K562 (cell line): ENCODE measurements around the gene MDC1. TPM values are rescaled to one million over a fixed set of nuclear protein-coding genes. Genes with fewer than 3 reads are reported as not detected.

ENCODE experiments used
- BRD9 ChIP-seq: fragments of 450-650 bp; IDR thresholded peaks from 2 replicates; pipeline ENCODE4 v1.6.1; 2018; ENCODE audit warnings: low read depth; ENCODE audit not compliant: partially characterized antibody
- CEBPG ChIP-seq, 3 experiments: fragments of 200-800 bp in 1 of 3; sonication (Bioruptor generic) in 1 of 3; sonication (generic) in 1 of 3; formaldehyde crosslinking in 1 of 3; IDR thresholded peaks in 2 of 3; conservative IDR thresholded peaks in 1 of 3; 2 replicates each; pipeline versions ENCODE4 v1.6.1 to v1.8.0; 2016 to 2022; ENCODE audit warnings: missing compliant biosample characterization in 2 of 3, missing genetic modification characterization in 2 of 3, mild to moderate bottlenecking in 1 of 3, missing genetic modification reagents in 1 of 3
- COPS2 ChIP-seq: fragments of 450-650 bp; conservative IDR thresholded peaks from 2 replicates; pipeline ENCODE4 v1.6.1; 2016; ENCODE audit warnings: mild to moderate bottlenecking, moderate library complexity
- CTBP1 ChIP-seq: fragments of 450-650 bp; IDR thresholded peaks from 2 replicates; pipeline ENCODE4 v1.6.1; 2016; ENCODE audit warnings: borderline replicate concordance
- GABPA ChIP-seq: fragments of 200-800 bp; sonication (Bioruptor generic); conservative IDR thresholded peaks from 2 replicates; pipeline ENCODE4 v1.6.1; 2016; ENCODE audit warnings: low read depth, missing genetic modification characterization, missing compliant biosample characterization
- GTF2B ChIP-seq: IDR thresholded peaks from 2 replicates; pipeline ENCODE4 v1.6.1; 2011; ENCODE audit not compliant: insufficient read length; ENCODE audit errors: extremely low read depth
- NCOA6 ChIP-seq: fragments of 450-650 bp; IDR thresholded peaks from 2 replicates; pipeline ENCODE4 v1.6.1; 2017; ENCODE audit warnings: mild to moderate bottlenecking
- TCFL5 ChIP-seq: fragments of 250-450 bp; sonication (Bioruptor Pico); conservative IDR thresholded peaks from 2 replicates; pipeline ENCODE4 v1.6.1; 2021; ENCODE audit warnings: mild to moderate bottlenecking, moderate library complexity, matching md5 sums
- TEAD4 ChIP-seq, 2 experiments: sonication (generic) in 1 of 2; formaldehyde crosslinking in 1 of 2; IDR thresholded peaks; 2 replicates each; pipeline versions ENCODE4 v1.6.1 to v1.8.0; 2012 to 2022; ENCODE audit warnings: borderline replicate concordance in 1 of 2, inconsistent platforms in 1 of 2, low read length in 1 of 2, mild to moderate bottlenecking in 1 of 2, missing genetic modification reagents in 1 of 2
- TRIM24 ChIP-seq, 2 experiments: fragments of 450-650 bp; IDR thresholded peaks; 2 replicates each; pipeline ENCODE4 v1.6.1; 2016
- U2AF2 ChIP-seq: fragments of 200-400 bp; formaldehyde crosslinking; optimal IDR thresholded peaks from 2 replicates; pipeline ENCODE3; 2017; ENCODE audit warnings: low read depth, mild to moderate bottlenecking, low read length
- ZBTB43 ChIP-seq: sonication (generic); formaldehyde crosslinking; IDR thresholded peaks from 2 replicates; pipeline ENCODE4 v1.8.0; 2023; ENCODE audit warnings: mild to moderate bottlenecking, missing genetic modification reagents
- ZKSCAN1 ChIP-seq: fragments of 150-350 bp; IDR thresholded peaks from 2 replicates; pipeline ENCODE4 v1.6.1; 2016; ENCODE audit warnings: low read depth, low read length
- ZNF280A ChIP-seq: fragments of 450-650 bp; IDR thresholded peaks from 2 replicates; pipeline ENCODE4 v1.6.1; 2018; ENCODE audit warnings: mild to moderate bottlenecking, low read depth; ENCODE audit not compliant: partially characterized antibody
- polyA plus RNA-seq, 8 experiments: library from polyadenylated mRNA; depleted of rRNA in 4 of 8; stranded (reverse) in 5 of 8; unstranded in 3 of 8; fragments of >200 nt; fragmentation: Nextera tagmentation in 2 of 8; fragmentation: Illumina TruSeq in 1 of 8; extraction: Ambion mirVana in 2 of 8; extraction: Trizol in 1 of 8; gene quantifications; 2 replicates each; pipeline versions ENCODE4 v1.2.1 to v1.2.3, GENCODE V29; 2011 to 2014; ENCODE audit warnings: inconsistent platforms in 1 of 8, missing spikeins in 1 of 8
- total RNA-seq, 7 experiments: library from RNA; depleted of rRNA in 6 of 7; stranded (reverse); fragments of >200 nt in 6 of 7; fragmentation: Illumina TruSeq in 2 of 7; extraction: Trizol in 2 of 7; gene quantifications; 2 replicates each; pipeline versions ENCODE4 v1.2.1 to v1.2.3, GENCODE V29; 2011 to 2021; ENCODE audit warnings: low replicate concordance in 1 of 7
- TF ChIP-seq, protein P1 (sequence below), 2 experiments: IDR thresholded peaks; 2 replicates each; pipeline ENCODE4 v1.6.1; 2012; ENCODE audit warnings: improper control_type of control experiment in 2 of 2, low read depth in 2 of 2, low read length in 2 of 2, borderline replicate concordance in 1 of 2
- TF ChIP-seq, protein P2 (sequence below): fragments of 450-650 bp; formaldehyde crosslinking; IDR thresholded peaks from 2 replicates; pipeline ENCODE4 v1.4.0; 2020; ENCODE audit warnings: mild to moderate bottlenecking, moderate library complexity

Gene MDC1
- total and polyA plus RNA-seq, 9 of the 15 experiments (the other 6 are each of a cell fraction or from before 2014, with no cell fraction given) = 8.2 to 114 (median 20.0) TPM

- TF ChIP-seq, protein P1, sequence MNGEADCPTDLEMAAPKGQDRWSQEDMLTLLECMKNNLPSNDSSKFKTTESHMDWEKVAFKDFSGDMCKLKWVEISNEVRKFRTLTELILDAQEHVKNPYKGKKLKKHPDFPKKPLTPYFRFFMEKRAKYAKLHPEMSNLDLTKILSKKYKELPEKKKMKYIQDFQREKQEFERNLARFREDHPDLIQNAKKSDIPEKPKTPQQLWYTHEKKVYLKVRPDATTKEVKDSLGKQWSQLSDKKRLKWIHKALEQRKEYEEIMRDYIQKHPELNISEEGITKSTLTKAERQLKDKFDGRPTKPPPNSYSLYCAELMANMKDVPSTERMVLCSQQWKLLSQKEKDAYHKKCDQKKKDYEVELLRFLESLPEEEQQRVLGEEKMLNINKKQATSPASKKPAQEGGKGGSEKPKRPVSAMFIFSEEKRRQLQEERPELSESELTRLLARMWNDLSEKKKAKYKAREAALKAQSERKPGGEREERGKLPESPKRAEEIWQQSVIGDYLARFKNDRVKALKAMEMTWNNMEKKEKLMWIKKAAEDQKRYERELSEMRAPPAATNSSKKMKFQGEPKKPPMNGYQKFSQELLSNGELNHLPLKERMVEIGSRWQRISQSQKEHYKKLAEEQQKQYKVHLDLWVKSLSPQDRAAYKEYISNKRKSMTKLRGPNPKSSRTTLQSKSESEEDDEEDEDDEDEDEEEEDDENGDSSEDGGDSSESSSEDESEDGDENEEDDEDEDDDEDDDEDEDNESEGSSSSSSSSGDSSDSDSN (IDR thresholded peaks at IDR 0.05; ENCODE audit: borderline replicate concordance in 1 of 2, low read depth in 2 of 2, low read length in 2 of 2) = peak; percentile 65 to 70; a peak in 2 of 4 replicates
- TF ChIP-seq NCOA6 = no peak
- TF ChIP-seq ZKSCAN1 = 0 out of 2 replicates have a peak, but pooled peaks have one; percentile 11
- peak; percentile 36 for TF ChIP-seq GABPA (tag)
- TF ChIP-seq GTF2B = peak; percentile 73
- TF ChIP-seq BRD9 = peak; percentile 51
- TF ChIP-seq CEBPG (CRISPR knock-in tag; IDR thresholded peaks at IDR 0.05) = no peak
- TF ChIP-seq CEBPG (tag; conservative IDR thresholded peaks at IDR 0.05 in 1 of 2, IDR thresholded peaks at IDR 0.05 in 1 of 2) = no peak
- TF ChIP-seq CTBP1 = peak; percentile 78
- peak in 1 of 2 experiments; percentile 42; a peak in 2 of 4 replicates for TF ChIP-seq TRIM24 (IDR thresholded peaks at IDR 0.05)
- TF ChIP-seq, protein P2, sequence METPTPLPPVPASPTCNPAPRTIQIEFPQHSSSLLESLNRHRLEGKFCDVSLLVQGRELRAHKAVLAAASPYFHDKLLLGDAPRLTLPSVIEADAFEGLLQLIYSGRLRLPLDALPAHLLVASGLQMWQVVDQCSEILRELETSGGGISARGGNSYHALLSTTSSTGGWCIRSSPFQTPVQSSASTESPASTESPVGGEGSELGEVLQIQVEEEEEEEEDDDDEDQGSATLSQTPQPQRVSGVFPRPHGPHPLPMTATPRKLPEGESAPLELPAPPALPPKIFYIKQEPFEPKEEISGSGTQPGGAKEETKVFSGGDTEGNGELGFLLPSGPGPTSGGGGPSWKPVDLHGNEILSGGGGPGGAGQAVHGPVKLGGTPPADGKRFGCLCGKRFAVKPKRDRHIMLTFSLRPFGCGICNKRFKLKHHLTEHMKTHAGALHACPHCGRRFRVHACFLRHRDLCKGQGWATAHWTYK (CRISPR knock-in tag) = peak; percentile 70
- no peak for TF ChIP-seq ZNF280A
- TF ChIP-seq TEAD4 (IDR thresholded peaks at IDR 0.05; ENCODE audit: low read length) = peak; percentile 53; the same call in 1 of the 2 replicates
- TF ChIP-seq TEAD4 (CRISPR knock-in tag; IDR thresholded peaks at IDR 0.05; ENCODE audit: borderline replicate concordance) = no peak
- TF ChIP-seq TCFL5 = no peak
- TF ChIP-seq U2AF2 = no peak
- TF ChIP-seq COPS2 = no peak
- TF ChIP-seq ZBTB43 (CRISPR knock-in tag) = 0 out of 2 replicates have a peak, but pooled peaks have one; percentile 16
Observed at GRCh38 chr6:30744054-30744805, 27.1 kb upstream of the MDC1 start, which contains the start of gene IER3 (continued).
